Uterus (tissue), 4 donors: ENCODE results near the gene SLC25A1. TPM values are rescaled to one million over a fixed set of nuclear protein-coding genes. Genes with fewer than 3 reads are reported as not detected.

Source experiments
- DNase-seq, 2 donors: peaks; one replicate each; pipeline ENCODE4 v3.0.0-alpha.2; 2019 to 2020
- H3K27ac ChIP-seq, 2 donors: fragments of 200-600 bp; sonication (generic); 1 replicate in 1 of 2; 2 replicates in 1 of 2; pipeline ENCODE4 v1.5.1; 2016 to 2018
- H3K27me3 ChIP-seq, 2 donors: fragments of 200-600 bp; sonication (generic); one replicate each; pipeline ENCODE4 v1.5.1; 2018 to 2019; ENCODE audit warnings: control low read depth in 1 of 2
- H3K36me3 ChIP-seq, 2 donors: fragments of 200-600 bp; sonication (generic); one replicate each; pipeline ENCODE4 v1.5.1; 2019; ENCODE audit warnings: control low read depth in 1 of 2
- H3K4me1 ChIP-seq, 2 donors: fragments of 200-600 bp; sonication (generic); one replicate each; pipeline ENCODE4 v1.5.1; 2018 to 2019; ENCODE audit warnings: control low read depth in 1 of 2
- H3K4me3 ChIP-seq, 2 donors: fragments of 200-600 bp; sonication (generic); 1 replicate in 1 of 2; 2 replicates in 1 of 2; pipeline ENCODE4 v1.5.1; 2018 to 2019; ENCODE audit warnings: mild to moderate bottlenecking in 1 of 2
- H3K9me3 ChIP-seq, 2 donors: fragments of 200-600 bp; sonication (generic); one replicate each; pipeline ENCODE4 v1.5.1; 2019; ENCODE audit warnings: control low read depth in 1 of 2
- POLR2A ChIP-seq, 2 donors: fragments of 450-650 bp; IDR thresholded peaks; one replicate each; pipeline ENCODE4 v1.6.1; 2016; ENCODE audit warnings: antibody characterized with exemption in 2 of 2, mild to moderate bottlenecking in 1 of 2, moderate library complexity in 1 of 2
- intact Hi-C: fragments of 100-400 bp; cut with DNase I; formaldehyde crosslinking; loops from one replicate; pipeline ENCODE4 v1.15.1; 2023; ENCODE audit warnings: low total_unique reads
- total RNA-seq, 4 donors: library from RNA; depleted of rRNA in 3 of 4; stranded (reverse); fragments of >200 nt in 3 of 4; gene quantifications; one replicate each; pipeline versions ENCODE4 v1.1.0 to v1.2.4, GENCODE V29; 2014 to 2023
- TF ChIP-seq, protein P1 (sequence below), 4 experiments: fragments of 200-600 bp in 2 of 4; fragments of 450-650 bp in 2 of 4; sonication (generic) in 2 of 4; IDR thresholded peaks; one replicate each; pipeline ENCODE4 v1.5.1; 2016 to 2019; ENCODE audit warnings: antibody characterized with exemption in 4 of 4, mild to moderate bottlenecking in 2 of 4, moderate library complexity in 1 of 4
- donor health status: DM: yes; HTN: yes; CAD: no.

The SLC25A1 gene
- total RNA-seq, 4 donors from 2014 or later: 4.7 to 42.7 (median 27.3) TPM

DNA sequence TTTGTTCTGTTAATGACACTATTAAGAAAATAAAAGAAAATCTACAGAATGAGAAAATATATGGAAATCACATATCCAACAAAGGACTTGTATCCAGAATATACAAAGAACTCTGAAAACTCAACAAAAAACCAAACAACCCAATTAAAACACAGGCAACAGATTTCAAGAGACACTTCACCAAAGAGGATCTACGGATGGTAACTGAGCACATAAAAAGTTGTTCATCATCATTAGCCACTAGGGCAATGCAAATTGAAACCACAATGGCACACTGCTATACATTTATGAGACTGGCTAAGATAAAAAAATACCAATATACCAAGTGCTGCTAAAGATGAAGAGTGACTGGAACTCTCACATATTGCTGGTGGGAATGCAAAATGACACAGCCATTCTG lies 34.5 kb upstream of the SLC25A1 start:
- Histone ChIP-seq H3K36me3 (no peaks in the 10 kb centered on the region), H3K27me3 (no peaks in the 10 kb centered on the region), H3K9me3 (no peaks in the 10 kb centered on the region), H3K27ac (no peak overlapping the region), H3K4me3 (no peak overlapping the region), H3K4me1 (no peaks in the 10 kb centered on the region)
- DNase-seq: no peak
- intact Hi-C loops: no loop called here
- TF ChIP-seq, protein P1, sequence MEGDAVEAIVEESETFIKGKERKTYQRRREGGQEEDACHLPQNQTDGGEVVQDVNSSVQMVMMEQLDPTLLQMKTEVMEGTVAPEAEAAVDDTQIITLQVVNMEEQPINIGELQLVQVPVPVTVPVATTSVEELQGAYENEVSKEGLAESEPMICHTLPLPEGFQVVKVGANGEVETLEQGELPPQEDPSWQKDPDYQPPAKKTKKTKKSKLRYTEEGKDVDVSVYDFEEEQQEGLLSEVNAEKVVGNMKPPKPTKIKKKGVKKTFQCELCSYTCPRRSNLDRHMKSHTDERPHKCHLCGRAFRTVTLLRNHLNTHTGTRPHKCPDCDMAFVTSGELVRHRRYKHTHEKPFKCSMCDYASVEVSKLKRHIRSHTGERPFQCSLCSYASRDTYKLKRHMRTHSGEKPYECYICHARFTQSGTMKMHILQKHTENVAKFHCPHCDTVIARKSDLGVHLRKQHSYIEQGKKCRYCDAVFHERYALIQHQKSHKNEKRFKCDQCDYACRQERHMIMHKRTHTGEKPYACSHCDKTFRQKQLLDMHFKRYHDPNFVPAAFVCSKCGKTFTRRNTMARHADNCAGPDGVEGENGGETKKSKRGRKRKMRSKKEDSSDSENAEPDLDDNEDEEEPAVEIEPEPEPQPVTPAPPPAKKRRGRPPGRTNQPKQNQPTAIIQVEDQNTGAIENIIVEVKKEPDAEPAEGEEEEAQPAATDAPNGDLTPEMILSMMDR (IDR thresholded peaks at IDR 0.05): no peak
- no peak for TF ChIP-seq POLR2A (IDR thresholded peaks at IDR 0.05)

DNA sequence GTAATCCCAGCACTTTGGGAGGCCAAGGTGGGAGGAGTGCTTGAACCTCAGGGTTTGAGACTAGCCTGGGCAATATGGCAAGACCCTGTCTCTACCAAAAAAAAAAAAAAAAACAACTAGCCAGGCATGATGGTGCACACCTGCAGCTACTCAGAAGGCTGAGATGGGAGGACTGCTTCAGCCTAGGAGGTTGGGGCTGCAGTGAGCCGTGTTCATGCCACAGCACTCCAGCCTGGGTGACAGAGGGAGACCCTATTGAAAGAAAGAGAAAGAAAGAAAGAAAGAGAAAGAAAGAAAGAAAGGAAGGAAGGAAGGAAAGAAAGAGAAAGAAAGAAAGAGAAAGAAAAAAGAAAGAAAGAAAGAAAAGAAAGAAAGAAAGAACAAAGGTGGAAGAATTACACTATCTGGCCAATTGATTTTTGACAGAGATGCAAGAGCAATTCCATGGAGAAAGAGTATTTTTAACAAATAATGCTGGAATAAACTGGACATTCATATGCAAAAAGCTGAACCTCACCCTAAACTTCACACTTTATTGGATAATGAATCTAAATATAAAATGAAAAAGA lies 33.9 kb upstream of the SLC25A1 start:
- no peaks in the 10 kb centered on the region for H3K36me3 ChIP-seq
- TF ChIP-seq POLR2A (IDR thresholded peaks at IDR 0.05): no peak
- TF ChIP-seq, protein P1 (IDR thresholded peaks at IDR 0.05): no peak
- H3K4me3 ChIP-seq: no peak overlapping the region
- no peaks in the 10 kb centered on the region for H3K9me3 ChIP-seq
- intact Hi-C loops: no loop called here
- no peak for DNase-seq
- H3K27ac ChIP-seq: no peak overlapping the region
- no peaks in the 10 kb centered on the region for H3K4me1 ChIP-seq
- H3K27me3 ChIP-seq: no peaks in the 10 kb centered on the region

DNA sequence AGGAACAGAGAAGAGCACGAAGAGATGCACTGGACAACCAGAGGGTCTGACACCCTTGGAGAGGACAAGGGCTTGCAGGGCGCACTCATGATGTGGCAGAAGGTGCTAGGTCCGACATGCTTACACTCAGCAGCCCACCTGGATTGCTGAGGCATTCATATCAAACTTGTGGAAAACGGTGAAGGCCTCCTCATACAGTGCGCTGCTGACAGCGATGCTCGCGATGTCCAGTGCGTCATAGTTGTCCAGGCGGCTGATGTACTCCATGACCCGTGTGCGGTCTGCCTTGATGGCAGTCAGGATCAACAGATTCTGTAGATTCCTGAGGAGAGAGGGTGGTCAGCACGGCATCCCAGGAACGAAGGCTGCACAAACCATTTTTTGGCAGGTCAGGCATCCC lies 31.7 kb upstream of the SLC25A1 start:
- Histone ChIP-seq H3K27ac (no peak overlapping the region), H3K36me3 (no peaks in the 10 kb centered on the region), H3K4me3 (no peak overlapping the region), H3K9me3 (no peaks in the 10 kb centered on the region), H3K4me1 (no peaks in the 10 kb centered on the region), H3K27me3 (no peaks in the 10 kb centered on the region)
- no peak for TF ChIP-seq POLR2A (IDR thresholded peaks at IDR 0.05)
- TF ChIP-seq, protein P1 (IDR thresholded peaks at IDR 0.05): no peak
- DNase-seq: no peak
- intact Hi-C loops: no loop called here

DNA sequence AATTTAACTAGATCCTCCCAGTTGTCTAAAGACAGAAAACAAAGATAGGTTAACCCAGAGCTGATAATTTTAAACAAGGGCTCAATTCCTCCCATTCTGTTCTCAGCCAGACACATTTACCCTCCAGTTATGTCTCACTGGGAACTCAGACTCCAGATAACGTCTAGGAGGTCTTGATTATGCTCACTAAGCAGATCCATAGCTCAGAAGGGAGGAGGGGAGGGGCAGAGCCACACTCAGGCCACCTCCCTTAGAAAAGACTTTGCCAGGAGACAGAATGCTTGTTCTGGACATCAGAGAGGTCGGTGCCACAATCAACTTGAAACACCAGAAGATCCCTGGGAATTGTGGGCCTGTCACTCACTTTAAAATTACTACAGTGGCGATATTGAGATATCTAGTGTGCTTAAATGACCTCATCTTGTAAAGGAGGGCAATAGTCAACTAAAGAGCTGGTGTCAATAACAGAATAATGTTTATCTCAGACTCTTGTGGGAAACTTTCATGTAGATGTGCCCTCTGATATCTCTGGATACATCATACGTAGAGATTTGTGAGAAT lies 29.8 kb upstream of the SLC25A1 start:
- Histone ChIP-seq H3K4me3 (no peak overlapping the region), H3K27me3 (no peaks in the 10 kb centered on the region), H3K4me1 (no peaks in the 10 kb centered on the region), H3K36me3 (no peaks in the 10 kb centered on the region), H3K9me3 (no peaks in the 10 kb centered on the region), H3K27ac (no peak overlapping the region)
- intact Hi-C loops: no loop called here
- TF ChIP-seq POLR2A (IDR thresholded peaks at IDR 0.05): no peak
- TF ChIP-seq, protein P1 (IDR thresholded peaks at IDR 0.05): no peak
- no peak for DNase-seq

DNA sequence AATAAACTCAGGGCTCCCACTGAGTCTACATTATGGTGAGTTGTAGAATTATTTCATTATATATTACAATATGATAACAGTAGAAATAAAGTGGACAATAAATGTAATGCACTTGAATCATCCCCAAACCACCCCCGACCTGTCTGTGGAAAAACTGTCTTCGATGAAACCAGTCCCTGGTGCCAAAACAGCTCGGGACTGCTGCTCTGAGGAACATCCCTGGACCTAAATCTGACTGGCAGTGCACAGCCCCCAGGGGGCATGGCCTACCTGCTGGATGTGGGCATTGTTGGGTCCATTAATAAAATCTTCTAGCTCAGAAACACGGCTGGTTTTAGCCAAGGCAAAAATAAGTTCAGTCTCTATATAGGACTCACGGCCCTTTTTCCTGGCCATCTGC lies 29.3 kb upstream of the SLC25A1 start:
- intact Hi-C loops: no loop called here
- no peak for DNase-seq
- Histone ChIP-seq H3K4me3 (no peak overlapping the region), H3K9me3 (no peaks in the 10 kb centered on the region), H3K27me3 (no peaks in the 10 kb centered on the region), H3K36me3 (no peaks in the 10 kb centered on the region), H3K27ac (no peak overlapping the region), H3K4me1 (no peaks in the 10 kb centered on the region)
- TF ChIP-seq POLR2A (IDR thresholded peaks at IDR 0.05): no peak
- TF ChIP-seq, protein P1 (IDR thresholded peaks at IDR 0.05): no peak
